HL-60 (cell line): ENCODE data around the gene ELMO1.

ENCODE experiments used
- CTCF ChIP-seq: IDR thresholded peaks from one replicate; pipeline ENCODE4 v1.5.1; 2011; ENCODE audit warnings: low read length, control low read depth, inconsistent platforms; ENCODE audit not compliant: insufficient read depth
- GABPA ChIP-seq: IDR thresholded peaks from 2 replicates; pipeline ENCODE4 v1.6.1; 2012; ENCODE audit warnings: low read depth
- POLR2AphosphoS5 ChIP-seq: IDR thresholded peaks from 2 replicates; pipeline ENCODE4 v1.6.1; 2012; ENCODE audit warnings: low read depth
- REST ChIP-seq: IDR thresholded peaks from 2 replicates; pipeline ENCODE4 v1.6.1; 2012; ENCODE audit warnings: low read depth; ENCODE audit not compliant: insufficient replicate concordance
- SPI1 ChIP-seq: IDR thresholded peaks from 2 replicates; pipeline ENCODE4 v1.6.1; 2012; ENCODE audit warnings: low read depth, mild to moderate bottlenecking, borderline replicate concordance

- TF ChIP-seq CTCF (no peak), GABPA (no peak), POLR2AphosphoS5 (no peak), REST (no peak), SPI1 (no peak)
These were observed 505.7 kb downstream of the ELMO1 start for GRCh38 chr7:36942955-36943354.
